Lung (tissue), 12 donors: ENCODE results near the gene CFAP99. TPM values are rescaled to one million over a fixed set of nuclear protein-coding genes. Genes with fewer than 3 reads are reported as not detected.

Experiments
- ATAC-seq: fragments of 200-7000 bp; cut with Tn5 transposase; one replicate; pipeline ENCODE4 v1.9.1; 2020; ENCODE audit warnings: moderate number of reproducible peaks; ENCODE audit not compliant: insufficient read depth, low FRiP score
- DNase-seq, 3 donors: peaks; one replicate each; pipeline ENCODE4 v3.0.0-alpha.2; 2013 to 2017
- H3K27ac ChIP-seq, 2 donors: one replicate each; pipeline ENCODE4 v1.5.1; 2013; ENCODE audit warnings: mild to moderate bottlenecking in 2 of 2, moderate library complexity in 2 of 2, control low read depth in 1 of 2, inconsistent platforms in 1 of 2, low read depth in 1 of 2, low read length in 1 of 2
- H3K27me3 ChIP-seq, 3 donors: one replicate each; pipeline ENCODE4 v1.5.1; 2013; ENCODE audit warnings: low read length in 2 of 3; ENCODE audit not compliant: control insufficient read depth in 3 of 3, insufficient read depth in 3 of 3
- H3K36me3 ChIP-seq, 4 donors: one replicate each; pipeline ENCODE4 v1.5.1; 2013; ENCODE audit warnings: low read length in 4 of 4, mild to moderate bottlenecking in 1 of 4, moderate library complexity in 1 of 4; ENCODE audit not compliant: control insufficient read depth in 4 of 4, insufficient read depth in 4 of 4
- H3K4me1 ChIP-seq, 5 donors: one replicate each; pipeline ENCODE4 v1.5.1; 2013; ENCODE audit warnings: low read length in 5 of 5, mild to moderate bottlenecking in 2 of 5, moderate library complexity in 1 of 5; ENCODE audit not compliant: control insufficient read depth in 5 of 5, insufficient read depth in 5 of 5
- H3K4me3 ChIP-seq: one replicate; pipeline ENCODE4 v1.5.1; 2013; ENCODE audit warnings: mild to moderate bottlenecking, control low read depth, moderate library complexity
- H3K9ac ChIP-seq, 2 donors: one replicate each; pipeline ENCODE4 v1.5.1; 2013; ENCODE audit warnings: low read length in 2 of 2, control low read depth in 1 of 2; ENCODE audit not compliant: insufficient read depth in 1 of 2
- H3K9me3 ChIP-seq, 4 donors: one replicate each; pipeline ENCODE4 v1.5.1; 2013; ENCODE audit warnings: low read length in 3 of 4, mild to moderate bottlenecking in 1 of 4, moderate library complexity in 1 of 4; ENCODE audit not compliant: control insufficient read depth in 4 of 4, insufficient read depth in 3 of 4
- WGBS, 2 donors: extraction: QIAGEN DNeasy Blood & Tissue Kit; methylation state at CpG; one replicate each; pipeline ENCODE4 v1.1.7; 2013; 5-methylcytosine and 5-hydroxymethylcytosine counted together
- polyA plus RNA-seq, 2 donors: library from polyadenylated mRNA; stranded (reverse); fragments of 200-250 nt; gene quantifications; one replicate each; pipeline ENCODE4 v1.2.1, GENCODE V29; 2013
- total RNA-seq, 2 donors: library from RNA; depleted of rRNA in 1 of 2; stranded (reverse); fragments of >200 nt in 1 of 2; gene quantifications; one replicate each; pipeline ENCODE4 v1.2.1, GENCODE V29; 2014 to 2021
- TF ChIP-seq, protein P1 (sequence below): IDR thresholded peaks from 2 replicates; pipeline ENCODE4 v1.5.1; 2012; ENCODE audit warnings: mild to moderate bottlenecking; ENCODE audit errors: control extremely low read depth, extremely low read depth
- donor health status: control.
- donor health status: control.
- donor health status: Bipolar disorder and iron deficiency.
- donor health status: healthy.
- donor health status: DM: yes; HTN: yes; CAD: no.

Gene CFAP99
- total and polyA plus RNA-seq, 4 donors, result 2.1 to 12.1 (median 2.3) TPM

DNA sequence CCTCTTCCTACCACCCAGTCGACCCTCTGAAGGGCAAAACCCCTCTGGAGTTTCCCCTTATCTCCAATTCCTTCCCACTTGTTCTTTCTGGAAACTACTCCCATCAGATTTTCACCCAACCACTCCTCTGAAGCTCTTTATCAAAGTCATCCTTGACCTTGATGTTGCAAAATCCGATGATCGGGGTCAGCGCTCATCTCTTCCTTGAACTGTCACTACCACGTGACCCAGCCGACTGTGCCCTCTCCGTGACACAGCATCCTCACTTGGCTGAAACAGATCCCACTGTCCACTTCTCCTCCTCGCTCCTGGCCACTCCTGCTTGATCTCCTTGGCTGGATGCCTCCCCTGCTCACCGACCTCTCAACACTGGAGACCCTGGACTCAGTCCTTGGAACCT lies 1.1 kb downstream of the CFAP99 start:
- TF ChIP-seq, protein P1, sequence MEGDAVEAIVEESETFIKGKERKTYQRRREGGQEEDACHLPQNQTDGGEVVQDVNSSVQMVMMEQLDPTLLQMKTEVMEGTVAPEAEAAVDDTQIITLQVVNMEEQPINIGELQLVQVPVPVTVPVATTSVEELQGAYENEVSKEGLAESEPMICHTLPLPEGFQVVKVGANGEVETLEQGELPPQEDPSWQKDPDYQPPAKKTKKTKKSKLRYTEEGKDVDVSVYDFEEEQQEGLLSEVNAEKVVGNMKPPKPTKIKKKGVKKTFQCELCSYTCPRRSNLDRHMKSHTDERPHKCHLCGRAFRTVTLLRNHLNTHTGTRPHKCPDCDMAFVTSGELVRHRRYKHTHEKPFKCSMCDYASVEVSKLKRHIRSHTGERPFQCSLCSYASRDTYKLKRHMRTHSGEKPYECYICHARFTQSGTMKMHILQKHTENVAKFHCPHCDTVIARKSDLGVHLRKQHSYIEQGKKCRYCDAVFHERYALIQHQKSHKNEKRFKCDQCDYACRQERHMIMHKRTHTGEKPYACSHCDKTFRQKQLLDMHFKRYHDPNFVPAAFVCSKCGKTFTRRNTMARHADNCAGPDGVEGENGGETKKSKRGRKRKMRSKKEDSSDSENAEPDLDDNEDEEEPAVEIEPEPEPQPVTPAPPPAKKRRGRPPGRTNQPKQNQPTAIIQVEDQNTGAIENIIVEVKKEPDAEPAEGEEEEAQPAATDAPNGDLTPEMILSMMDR, result no peak
- Histone ChIP-seq H3K36me3 (no peaks in the 10 kb centered on the region), H3K9me3 (peaks cover 0 to 2% (median 0%) of the 10 kb centered on the region in 4 donors), H3K4me1 (peaks cover 0 to 13% (median 0%) of the 10 kb centered on the region in 5 donors), H3K27ac (no peak overlapping the region), H3K27me3 (peaks cover 0 to 57% (median 52%) of the 10 kb centered on the region in 3 donors), H3K9ac (no peak overlapping the region), H3K4me3 (no peak overlapping the region)
- WGBS, 2 donors, result 40 to 45% methylated on average over 9 of the region's 9 CpGs
- ATAC-seq (no peak), DNase-seq (no peak)

DNA sequence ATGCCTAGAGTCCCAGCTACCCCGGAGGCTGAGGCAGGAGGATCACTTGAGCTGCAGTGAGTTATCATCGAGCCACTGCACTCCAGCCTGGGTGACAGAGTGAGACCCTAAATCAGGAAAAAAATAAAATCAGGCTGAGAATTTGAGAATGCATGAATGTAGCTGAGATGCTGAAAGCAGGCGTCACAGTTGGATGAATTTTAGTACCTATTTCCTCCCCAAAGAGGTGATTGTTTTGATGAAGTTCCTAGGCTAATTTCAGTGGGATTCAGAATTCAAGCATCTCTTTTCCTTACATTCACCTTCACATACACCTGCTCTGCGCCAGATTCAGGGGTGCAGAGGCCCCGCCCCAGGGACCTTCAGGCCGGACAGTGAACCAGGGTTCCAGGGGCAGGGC lies 3.2 kb downstream of the CFAP99 start:
- Histone ChIP-seq H3K27ac (no peak overlapping the region), H3K4me1 (peaks cover 0 to 13% (median 0%) of the 10 kb centered on the region in 5 donors), H3K4me3 (no peak overlapping the region), H3K27me3 (peaks cover 0 to 37% (median 32%) of the 10 kb centered on the region in 3 donors), H3K9ac (no peak overlapping the region), H3K9me3 (peaks cover 0 to 2% (median 0%) of the 10 kb centered on the region in 4 donors), H3K36me3 (no peaks in the 10 kb centered on the region)
- WGBS, 2 donors, result 84% methylated on average over 6 of the region's 6 CpGs
- ATAC-seq (no peak), DNase-seq (no peak)
- TF ChIP-seq, protein P1, result no peak

DNA sequence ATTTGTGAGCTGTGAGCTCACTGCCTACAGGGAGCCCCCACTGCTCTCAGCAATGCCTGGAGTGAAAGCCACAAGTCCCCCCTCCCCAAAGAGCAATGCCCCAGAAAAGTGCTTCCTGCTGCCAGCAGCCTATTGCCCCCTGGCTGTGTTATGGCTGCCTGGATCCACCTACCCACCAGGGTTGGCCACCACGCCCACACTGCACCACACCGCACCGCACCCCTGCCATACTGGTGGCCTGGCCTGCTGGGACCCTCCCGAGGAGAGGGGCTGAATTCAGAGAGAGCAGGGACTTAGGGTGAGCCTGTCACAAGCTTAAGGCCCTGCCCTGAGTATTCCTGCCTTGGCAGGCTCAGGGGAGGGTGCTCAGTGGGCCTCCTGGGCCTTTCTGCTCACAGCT lies 4.3 kb downstream of the CFAP99 start:
- Histone ChIP-seq H3K9me3 (peaks cover 0 to 2% (median 0%) of the 10 kb centered on the region in 4 donors), H3K27ac (no peak overlapping the region), H3K4me1 (peaks cover 0 to 11% (median 0%) of the 10 kb centered on the region in 5 donors), H3K36me3 (no peaks in the 10 kb centered on the region), H3K9ac (no peak overlapping the region), H3K4me3 (no peak overlapping the region), H3K27me3 (peaks cover 0 to 30% (median 28%) of the 10 kb centered on the region in 3 donors)
- no peak for DNase-seq
- TF ChIP-seq, protein P1, result no peak
- ATAC-seq, result no peak
- WGBS, 2 donors, result 77 to 86% methylated on average over 4 of the region's 4 CpGs

DNA sequence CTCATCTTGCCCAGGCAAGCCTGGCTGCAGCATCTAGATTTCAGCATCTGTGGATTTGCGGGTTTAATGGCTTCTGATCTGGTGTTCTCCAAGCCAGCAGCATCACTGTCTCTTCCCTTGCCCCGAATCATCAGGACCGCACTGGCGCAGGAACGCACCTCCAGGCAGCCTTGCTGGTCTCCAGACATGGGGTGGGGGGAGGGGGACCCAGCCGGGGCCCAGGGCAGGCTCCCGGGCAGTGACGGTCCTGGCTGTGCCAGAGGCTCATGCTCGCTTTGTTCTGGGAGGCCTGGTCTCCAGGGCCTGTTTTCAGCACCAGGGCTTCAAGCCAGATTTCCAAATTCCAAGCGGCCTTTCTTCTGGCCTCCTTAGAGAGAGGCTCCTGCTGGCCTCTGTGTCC lies 4.9 kb downstream of the CFAP99 start:
- H3K27me3 ChIP-seq, result peaks cover 0 to 30% (median 28%) of the 10 kb centered on the region in 3 donors
- 84 to 87% methylated on average over 10 of the region's 10 CpGs for WGBS, 2 donors
- TF ChIP-seq, protein P1, result no peak
- H3K4me3 ChIP-seq, result no peak overlapping the region
- DNase-seq, result no peak
- no peak for ATAC-seq
- no peaks in the 10 kb centered on the region for H3K36me3 ChIP-seq
- no peak overlapping the region for H3K27ac ChIP-seq
- H3K4me1 ChIP-seq, result peaks cover 0 to 10% (median 0%) of the 10 kb centered on the region in 5 donors
- H3K9ac ChIP-seq, result no peak overlapping the region
- H3K9me3 ChIP-seq, result peaks cover 0 to 2% (median 0%) of the 10 kb centered on the region in 4 donors
